Uterus (tissue), 4 donors: ENCODE data around the gene SLX4IP. TPM values are rescaled to one million over a fixed set of nuclear protein-coding genes. Genes with fewer than 3 reads are reported as not detected.
A peak's percentile ranks its signal among the peaks of the same experiment; 100 is the strongest.

Experiments used
- DNase-seq, 2 donors: peaks; one replicate each; pipeline ENCODE4 v3.0.0-alpha.2; 2019 to 2020
- H3K27ac ChIP-seq, 2 donors: fragments of 200-600 bp; sonication (generic); 1 replicate in 1 of 2; 2 replicates in 1 of 2; pipeline ENCODE4 v1.5.1; 2016 to 2018
- H3K27me3 ChIP-seq, 2 donors: fragments of 200-600 bp; sonication (generic); one replicate each; pipeline ENCODE4 v1.5.1; 2018 to 2019; ENCODE audit warnings: control low read depth in 1 of 2
- H3K36me3 ChIP-seq, 2 donors: fragments of 200-600 bp; sonication (generic); one replicate each; pipeline ENCODE4 v1.5.1; 2019; ENCODE audit warnings: control low read depth in 1 of 2
- H3K4me1 ChIP-seq, 2 donors: fragments of 200-600 bp; sonication (generic); one replicate each; pipeline ENCODE4 v1.5.1; 2018 to 2019; ENCODE audit warnings: control low read depth in 1 of 2
- H3K4me3 ChIP-seq, 2 donors: fragments of 200-600 bp; sonication (generic); 1 replicate in 1 of 2; 2 replicates in 1 of 2; pipeline ENCODE4 v1.5.1; 2018 to 2019; ENCODE audit warnings: mild to moderate bottlenecking in 1 of 2
- H3K9me3 ChIP-seq, 2 donors: fragments of 200-600 bp; sonication (generic); one replicate each; pipeline ENCODE4 v1.5.1; 2019; ENCODE audit warnings: control low read depth in 1 of 2
- CTCF ChIP-seq, 4 experiments: fragments of 200-600 bp in 2 of 4; fragments of 450-650 bp in 2 of 4; sonication (generic) in 2 of 4; IDR thresholded peaks; one replicate each; pipeline ENCODE4 v1.5.1; 2016 to 2019; ENCODE audit warnings: antibody characterized with exemption in 4 of 4, mild to moderate bottlenecking in 2 of 4, moderate library complexity in 1 of 4
- POLR2A ChIP-seq, 2 donors: fragments of 450-650 bp; IDR thresholded peaks; one replicate each; pipeline ENCODE4 v1.6.1; 2016; ENCODE audit warnings: antibody characterized with exemption in 2 of 2, mild to moderate bottlenecking in 1 of 2, moderate library complexity in 1 of 2
- intact Hi-C: fragments of 100-400 bp; cut with DNase I; formaldehyde crosslinking; loops from one replicate; pipeline ENCODE4 v1.15.1; 2023; ENCODE audit warnings: low total_unique reads
- total RNA-seq, 4 donors: library from RNA; depleted of rRNA in 3 of 4; stranded (reverse); fragments of >200 nt in 3 of 4; gene quantifications; one replicate each; pipeline versions ENCODE4 v1.1.0 to v1.2.4, GENCODE V29; 2014 to 2023
- donor health status: DM: yes; HTN: yes; CAD: no.

SLX4IP gene
- total RNA-seq, 4 donors from 2014 or later: 0.51 to 7.1 (median 2.0) TPM

DNA sequence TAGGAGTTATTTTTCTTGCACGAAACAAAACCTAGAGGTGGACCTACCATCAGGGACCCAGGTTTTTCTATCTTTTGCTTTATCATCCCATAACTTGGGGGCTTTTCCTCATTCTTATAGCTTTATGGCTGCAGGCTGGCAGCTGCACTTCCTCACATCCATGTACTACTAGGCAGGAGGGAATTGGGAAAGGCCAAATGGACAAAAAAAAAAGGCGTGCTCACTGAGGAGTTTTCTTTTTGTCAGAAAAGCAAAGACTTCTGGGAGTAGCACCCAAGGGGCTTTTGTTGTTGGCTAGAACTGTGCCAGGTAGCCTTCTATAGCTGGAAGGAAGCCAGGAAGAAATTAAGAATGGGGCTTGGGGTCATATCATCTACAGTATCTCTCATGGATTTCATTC lies 61.4 kb downstream of the SLX4IP start:
- H3K4me3 ChIP-seq: no peak overlapping the region
- H3K27me3 ChIP-seq: no peaks in the 10 kb centered on the region
- H3K9me3 ChIP-seq: no peaks in the 10 kb centered on the region
- no peak for DNase-seq
- no peaks in the 10 kb centered on the region for H3K4me1 ChIP-seq
- no peaks in the 10 kb centered on the region for H3K36me3 ChIP-seq
- no peak overlapping the region for H3K27ac ChIP-seq
- TF ChIP-seq POLR2A (IDR thresholded peaks at IDR 0.05): no peak
- no peak for TF ChIP-seq CTCF (IDR thresholded peaks at IDR 0.05)
- intact Hi-C loops: no loop called here

DNA sequence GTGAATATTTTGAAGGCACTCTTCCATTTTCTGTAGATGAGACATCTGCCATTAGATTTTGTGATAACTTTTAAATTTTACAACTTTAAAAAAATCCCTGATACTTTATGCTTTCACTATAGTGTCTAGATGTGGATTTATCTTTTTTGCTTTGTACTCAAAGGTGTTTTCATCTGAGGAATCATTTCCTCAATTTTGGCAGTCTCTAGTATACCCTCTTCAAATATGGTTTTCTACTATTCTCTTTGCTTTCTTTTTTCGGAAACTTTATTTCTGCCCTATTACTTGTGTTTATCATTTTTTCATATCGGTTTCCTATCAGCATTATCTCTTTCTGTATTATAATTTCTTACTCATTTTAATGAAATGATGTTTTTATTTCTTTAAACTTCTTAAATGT lies 62.2 kb downstream of the SLX4IP start:
- Histone ChIP-seq H3K4me1 (no peaks in the 10 kb centered on the region), H3K4me3 (no peak overlapping the region), H3K36me3 (no peaks in the 10 kb centered on the region), H3K9me3 (no peaks in the 10 kb centered on the region), H3K27ac (no peak overlapping the region), H3K27me3 (no peaks in the 10 kb centered on the region)
- intact Hi-C loops: no loop called here
- no peak for DNase-seq
- no peak for TF ChIP-seq POLR2A (IDR thresholded peaks at IDR 0.05)
- no peak for TF ChIP-seq CTCF (IDR thresholded peaks at IDR 0.05)

- DNase-seq: no peak
- Histone ChIP-seq H3K4me3 (no peak overlapping the region), H3K27me3 (no peaks in the 10 kb centered on the region), H3K36me3 (no peaks in the 10 kb centered on the region), H3K27ac (no peak overlapping the region), H3K4me1 (no peaks in the 10 kb centered on the region), H3K9me3 (no peaks in the 10 kb centered on the region)
- TF ChIP-seq CTCF (IDR thresholded peaks at IDR 0.05) (no peak), POLR2A (IDR thresholded peaks at IDR 0.05) (no peak)
- intact Hi-C loops: no loop called here
Observed at GRCh38 chr20:10497791-10498190, 62.7 kb downstream of the SLX4IP start.

DNA sequence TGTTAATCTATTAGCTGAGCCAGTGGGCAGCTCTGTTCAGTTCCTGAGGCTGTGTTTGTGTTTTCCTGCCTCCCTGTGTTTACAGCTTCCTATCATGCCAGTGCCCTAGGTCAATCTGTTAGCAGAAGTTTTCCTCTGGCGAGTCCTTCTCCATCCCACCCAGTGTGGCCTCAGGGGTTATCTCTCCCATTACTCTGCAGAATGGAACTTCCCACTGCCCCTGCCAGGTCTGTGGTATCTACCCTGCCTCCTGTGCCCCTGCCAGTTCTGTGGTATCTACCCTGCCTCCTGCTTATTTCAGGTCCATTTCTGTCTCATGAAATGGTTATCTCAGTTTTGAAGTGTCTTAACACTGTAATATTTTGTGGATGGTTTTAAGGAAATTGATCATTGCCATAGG lies 63.1 kb downstream of the SLX4IP start:
- no peaks in the 10 kb centered on the region for H3K36me3 ChIP-seq
- H3K27ac ChIP-seq: no peak overlapping the region
- H3K4me3 ChIP-seq: no peak overlapping the region
- TF ChIP-seq CTCF (IDR thresholded peaks at IDR 0.05) (no peak), POLR2A (IDR thresholded peaks at IDR 0.05) (no peak)
- intact Hi-C loops: no loop called here
- no peaks in the 10 kb centered on the region for H3K27me3 ChIP-seq
- H3K9me3 ChIP-seq: no peaks in the 10 kb centered on the region
- DNase-seq: no peak
- no peaks in the 10 kb centered on the region for H3K4me1 ChIP-seq

GRCh38 chr20:10501402-10501801 lies 66.3 kb downstream of the SLX4IP start:
- Histone ChIP-seq H3K27me3 (no peaks in the 10 kb centered on the region), H3K27ac (peak overlapping the region; percentile 50 to 55), H3K9me3 (no peaks in the 10 kb centered on the region), H3K36me3 (no peaks in the 10 kb centered on the region), H3K4me1 (peaks cover 9 to 12% of the 10 kb centered on the region in 2 donors), H3K4me3 (no peak overlapping the region)
- no peak for DNase-seq
- TF ChIP-seq CTCF (IDR thresholded peaks at IDR 0.05) (no peak), POLR2A (IDR thresholded peaks at IDR 0.05) (no peak)
- intact Hi-C loops: no loop called here
